Activated naive CD8-positive, alpha-beta T cell treated with anti-CD3 and anti-CD28 coated beads, Interleukin-2, amount 10 ng/mL, durations not matched to agents 7 days and 5 days (primary cell): ENCODE measurements around the gene ABCB10. TPM values are rescaled to one million over a fixed set of nuclear protein-coding genes. Genes with fewer than 3 reads are reported as not detected.

Experiments
- ATAC-seq: fragments of 150-1000 bp; cut with Tn5 transposase; one replicate; pipeline ENCODE4 v1.10.0; 2021; ENCODE audit warnings: low read depth, moderate library complexity
- POLR2A ChIA-PET: fragments of 350-600 bp; sonication (Branson Sonifier 250); formaldehyde crosslinking; loops from one replicate; lab custom pipeline; 2021; ENCODE audit warnings: antibody characterized with exemption; lab: Charles Lee
- DNase-seq: peaks from one replicate; pipeline ENCODE4 v3.0.0; 2021
- H3K27ac Mint-ChIP-seq: one replicate; pipeline ENCODE4 v1.8.0; 2022; ENCODE audit warnings: mild to moderate bottlenecking, mixed read lengths
- H3K27me3 Mint-ChIP-seq: one replicate; pipeline ENCODE4 v1.8.0; 2022; ENCODE audit warnings: mild to moderate bottlenecking, moderate library complexity, mixed read lengths
- H3K36me3 Mint-ChIP-seq: one replicate; pipeline ENCODE4 v1.8.0; 2021; ENCODE audit warnings: mild to moderate bottlenecking, mixed read lengths
- H3K4me1 Mint-ChIP-seq: one replicate; pipeline ENCODE4 v1.8.0; 2021; ENCODE audit warnings: mixed read lengths
- H3K4me3 Mint-ChIP-seq: one replicate; pipeline ENCODE4 v1.8.0; 2022; ENCODE audit warnings: mild to moderate bottlenecking, moderate library complexity, mixed read lengths
- H3K9me3 Mint-ChIP-seq: one replicate; pipeline ENCODE4 v1.8.0; 2021; ENCODE audit warnings: mixed read lengths
- total RNA-seq, 2 experiments: library from RNA; stranded (reverse); gene quantifications; one replicate each; pipeline ENCODE4 v1.2.3, GENCODE V29; 2021

The ABCB10 gene
- total RNA-seq, 2 experiments from 2014 or later, result 26.5 to 29.8 TPM

DNA sequence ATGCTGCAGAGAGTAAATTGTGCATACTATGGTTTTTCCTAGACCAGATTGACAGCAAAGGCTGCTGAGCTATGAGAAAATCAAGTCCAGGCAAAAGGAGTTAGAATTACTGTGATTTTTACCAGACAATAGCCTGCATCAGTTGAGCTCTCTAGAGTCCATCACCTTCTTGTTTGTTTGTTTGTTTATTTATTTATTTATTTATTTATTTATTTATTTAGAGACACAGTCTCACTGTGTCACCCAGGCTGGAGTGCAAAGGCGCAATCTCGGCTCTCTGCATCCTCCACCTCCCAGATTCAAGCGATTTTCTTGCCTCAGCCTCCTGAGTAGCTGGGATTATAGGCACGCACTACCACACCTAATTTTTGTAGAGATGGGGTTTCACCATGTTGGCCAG, 24.2 kb upstream of the ABCB10 start:
- Mint-ChIP-seq H3K27ac (no peak overlapping the region), H3K4me3 (no peak overlapping the region), H3K4me1 (peaks cover 3% of the 10 kb centered on the region), H3K9me3 (no peaks in the 10 kb centered on the region), H3K36me3 (no peaks in the 10 kb centered on the region), H3K27me3 (peaks cover 15% of the 10 kb centered on the region)
- POLR2A ChIA-PET, result no interaction called here
- no peak for ATAC-seq
- DNase-seq, result no peak

DNA sequence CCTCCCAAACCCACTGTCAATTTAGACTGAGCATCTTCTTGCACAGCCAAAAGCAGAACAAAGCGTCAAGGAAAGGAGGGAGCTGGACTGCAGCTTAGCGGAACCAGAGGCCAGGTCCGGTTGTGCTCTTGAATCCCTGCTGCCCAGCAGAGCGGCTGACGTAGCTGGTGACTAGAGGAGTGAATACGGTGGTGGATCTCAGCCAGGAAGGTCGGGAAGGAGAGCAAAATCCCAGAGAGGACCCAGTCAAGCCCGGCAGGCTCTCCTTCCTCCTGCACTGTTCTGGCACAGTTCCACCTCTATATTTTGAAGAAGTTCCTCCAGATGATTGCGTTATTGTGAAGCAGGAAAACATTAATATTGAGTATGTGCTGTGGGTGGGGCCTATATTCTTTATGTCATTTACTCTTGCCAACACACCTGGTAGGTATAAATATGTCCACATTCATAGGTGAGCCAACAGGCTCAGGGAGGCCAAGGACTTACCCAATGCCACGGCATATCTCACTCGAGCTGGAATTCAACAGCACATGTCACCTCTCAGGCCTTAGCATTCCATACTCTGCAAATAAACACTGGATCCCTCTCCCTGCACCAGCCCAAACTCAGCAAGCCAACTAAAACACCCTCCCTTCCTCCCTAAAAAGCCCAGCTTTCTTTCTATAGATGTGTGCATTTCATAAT, 23.6 kb upstream of the ABCB10 start:
- POLR2A ChIA-PET, result no interaction called here

DNA sequence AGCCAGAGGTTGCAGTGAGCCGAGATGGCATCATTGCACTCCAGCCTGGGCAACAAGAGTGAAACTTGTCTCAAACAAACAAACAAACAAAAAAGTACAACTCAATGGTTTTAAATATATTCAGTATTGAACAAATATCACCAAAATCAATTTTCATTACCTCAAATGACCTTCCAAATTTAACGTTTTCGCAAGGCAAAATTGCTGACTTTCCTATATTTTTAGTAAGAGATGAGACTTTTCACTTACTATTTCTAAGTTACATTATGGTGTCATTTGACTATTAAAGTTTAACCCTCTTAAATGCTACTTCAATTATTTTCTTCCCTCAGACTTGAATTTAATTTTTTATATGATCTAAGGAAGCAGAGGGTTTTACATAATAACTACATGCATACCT, 23.0 kb upstream of the ABCB10 start:
- ATAC-seq, result no peak
- no peaks in the 10 kb centered on the region for H3K36me3 Mint-ChIP-seq
- no peak overlapping the region for H3K27ac Mint-ChIP-seq

More for the DNA sequence above, 23.6 kb upstream of the ABCB10 start:
- Mint-ChIP-seq H3K27me3 (peaks cover 15% of the 10 kb centered on the region), H3K36me3 (no peaks in the 10 kb centered on the region), H3K9me3 (no peaks in the 10 kb centered on the region), H3K27ac (no peak overlapping the region), H3K4me1 (peaks cover 3% of the 10 kb centered on the region), H3K4me3 (no peak overlapping the region)
- DNase-seq, result no peak
- no peak for ATAC-seq

DNA sequence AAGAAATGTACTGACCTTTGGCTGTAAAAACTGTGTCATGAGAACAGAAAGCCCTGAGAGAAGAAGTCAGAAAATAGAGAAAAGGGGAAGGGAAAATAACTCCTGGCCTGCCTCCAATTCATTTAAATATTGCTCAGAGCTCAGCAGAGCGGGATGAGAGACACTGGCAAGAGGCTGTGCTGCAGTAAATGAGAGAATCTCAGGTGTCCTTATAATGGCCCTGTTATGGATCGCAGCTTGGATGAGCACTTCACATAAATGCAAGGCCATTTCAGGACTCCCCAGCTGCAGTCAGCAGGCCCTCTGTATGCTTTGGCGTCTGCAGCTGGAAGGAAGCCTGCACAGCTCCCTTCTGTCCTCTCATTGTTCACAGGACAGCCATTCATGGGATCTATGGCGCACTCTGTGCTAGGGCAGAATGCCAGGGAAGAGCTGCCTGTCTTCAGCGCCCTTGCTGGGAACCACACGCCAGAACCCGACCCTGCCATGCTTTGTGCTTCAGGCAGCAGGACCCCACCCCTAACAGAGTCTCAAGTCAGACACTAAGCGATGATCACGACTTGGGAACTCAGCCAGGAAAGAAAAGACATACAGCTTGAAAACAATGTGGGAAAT, 20.7 kb upstream of the ABCB10 start:
- Mint-ChIP-seq H3K36me3 (no peaks in the 10 kb centered on the region), H3K4me3 (no peak overlapping the region), H3K27ac (no peak overlapping the region), H3K27me3 (peaks cover 15% of the 10 kb centered on the region), H3K4me1 (peaks cover 3% of the 10 kb centered on the region), H3K9me3 (no peaks in the 10 kb centered on the region)
- DNase-seq, result no peak
- ATAC-seq, result no peak
- POLR2A ChIA-PET, result no interaction called here

More for the DNA sequence above, 23.0 kb upstream of the ABCB10 start:
- H3K27me3 Mint-ChIP-seq, result peaks cover 15% of the 10 kb centered on the region
- POLR2A ChIA-PET, result no interaction called here
- H3K4me1 Mint-ChIP-seq, result peaks cover 3% of the 10 kb centered on the region
- H3K9me3 Mint-ChIP-seq, result no peaks in the 10 kb centered on the region
- DNase-seq, result no peak
- no peak overlapping the region for H3K4me3 Mint-ChIP-seq

DNA sequence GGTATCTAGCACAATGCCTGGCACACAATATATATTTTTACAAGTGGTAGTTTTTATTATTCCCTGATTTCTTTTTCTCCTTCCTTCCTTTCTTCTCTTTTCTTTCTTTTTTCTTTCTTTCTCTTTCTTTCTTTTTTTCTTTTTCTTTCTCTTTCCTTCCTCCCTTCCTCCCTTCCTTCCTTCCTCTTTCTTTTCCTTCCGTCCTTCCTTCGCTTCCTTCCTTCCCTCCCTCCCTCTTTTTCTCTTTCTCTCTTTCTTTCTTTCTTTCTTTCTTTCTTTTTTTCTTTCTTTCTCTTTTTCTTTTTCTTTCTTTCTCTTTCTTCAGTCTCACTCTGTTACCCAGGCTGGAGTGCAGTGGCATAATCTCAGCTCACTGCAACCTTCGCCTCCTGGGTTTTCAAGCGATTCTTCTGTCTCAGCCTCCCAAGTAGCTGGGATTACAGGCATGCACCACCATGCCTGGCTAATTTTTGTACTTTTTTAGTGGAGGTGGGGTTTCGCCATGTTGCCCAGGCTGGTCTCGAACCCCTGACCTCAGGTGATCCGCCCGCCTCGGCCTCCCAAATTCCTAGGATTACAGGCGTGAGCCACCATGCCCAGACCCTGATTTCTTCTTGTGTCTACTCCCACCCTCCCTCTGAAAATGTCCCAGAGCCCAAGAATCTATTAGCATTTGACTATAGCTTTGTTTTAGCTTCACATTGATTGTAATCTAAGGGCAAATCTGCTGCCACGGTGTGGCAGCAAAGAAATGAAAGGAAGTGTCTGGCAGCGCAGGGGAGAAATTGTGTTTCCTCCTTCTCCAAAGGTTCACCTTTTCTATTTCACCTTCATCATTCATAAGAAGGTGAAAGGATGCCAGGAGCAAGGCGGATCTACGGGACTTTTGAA, 19.9 kb upstream of the ABCB10 start:
- H3K27ac Mint-ChIP-seq, result no peak overlapping the region
- H3K36me3 Mint-ChIP-seq, result no peaks in the 10 kb centered on the region
- POLR2A ChIA-PET, result no interaction called here
- DNase-seq (no peak), ATAC-seq (no peak)
- peaks cover 15% of the 10 kb centered on the region for H3K27me3 Mint-ChIP-seq
- no peak overlapping the region for H3K4me3 Mint-ChIP-seq
- H3K9me3 Mint-ChIP-seq, result no peaks in the 10 kb centered on the region
- peaks cover 3% of the 10 kb centered on the region for H3K4me1 Mint-ChIP-seq

DNA sequence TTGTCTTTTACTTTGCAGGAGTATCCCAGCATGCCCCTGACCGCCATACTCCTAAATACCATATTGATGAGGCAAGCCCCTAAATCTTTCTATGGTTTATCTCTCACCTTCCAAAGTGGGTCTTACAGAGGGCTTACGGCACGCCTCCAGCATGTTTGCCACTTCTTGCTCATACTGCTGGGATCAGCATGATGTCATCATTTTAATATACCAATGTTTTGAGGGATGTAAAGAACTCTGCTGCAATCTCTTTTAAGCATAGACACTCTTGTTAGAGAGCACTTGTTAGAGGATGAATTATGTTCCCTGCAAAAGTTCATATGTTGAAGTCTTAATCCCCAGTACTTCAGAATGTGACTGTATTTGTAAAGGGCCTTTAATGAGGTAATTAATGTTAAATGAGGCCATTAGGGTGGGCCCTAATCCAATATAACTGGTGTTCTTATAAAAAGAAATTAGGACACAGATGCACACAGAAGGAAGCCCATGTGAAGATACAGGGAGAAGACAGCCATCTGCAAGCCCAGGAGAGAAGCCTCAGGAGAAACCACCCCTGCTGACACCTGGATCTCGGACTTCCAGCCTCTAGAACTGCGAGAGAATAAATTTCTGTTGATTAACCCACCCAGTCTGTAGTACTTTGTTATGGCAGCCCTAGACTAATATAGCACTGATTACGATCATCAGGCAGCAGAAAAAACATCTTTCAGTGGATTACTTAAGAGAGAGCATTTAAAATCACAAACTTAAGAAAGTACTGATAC, 16.4 kb upstream of the ABCB10 start:
- peaks cover 3% of the 10 kb centered on the region for H3K4me1 Mint-ChIP-seq
- ATAC-seq, result no peak
- POLR2A ChIA-PET, result no interaction called here

DNA sequence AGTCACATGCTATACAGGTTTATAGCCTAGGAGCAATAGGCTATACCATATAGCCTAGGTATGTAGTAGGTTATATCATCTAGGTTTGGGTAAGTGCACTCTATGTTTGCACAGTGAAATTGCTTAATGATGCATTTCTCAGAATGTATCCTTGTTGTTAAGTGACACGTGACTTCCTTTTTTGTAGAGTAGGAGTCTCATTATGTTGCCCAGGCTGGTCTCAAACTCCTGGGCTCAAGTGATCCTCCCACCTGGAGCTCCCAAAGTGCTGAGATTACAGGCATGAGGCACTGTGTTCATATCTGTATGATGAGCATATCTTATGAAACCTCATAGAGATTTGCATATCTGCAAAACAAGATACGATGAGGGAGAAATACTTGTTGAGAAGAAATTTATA, 13.8 kb upstream of the ABCB10 start:
- ATAC-seq (no peak), DNase-seq (no peak)
- Mint-ChIP-seq H3K27ac (no peak overlapping the region), H3K36me3 (no peaks in the 10 kb centered on the region), H3K9me3 (no peaks in the 10 kb centered on the region), H3K4me3 (no peak overlapping the region), H3K4me1 (no peaks in the 10 kb centered on the region), H3K27me3 (no peaks in the 10 kb centered on the region)
- POLR2A ChIA-PET, result no interaction called here

More for the DNA sequence above, 16.4 kb upstream of the ABCB10 start:
- H3K4me3 Mint-ChIP-seq, result no peak overlapping the region
- DNase-seq, result no peak
- no peak overlapping the region for H3K27ac Mint-ChIP-seq
- no peaks in the 10 kb centered on the region for H3K36me3 Mint-ChIP-seq
- peaks cover 12% of the 10 kb centered on the region for H3K27me3 Mint-ChIP-seq
- H3K9me3 Mint-ChIP-seq, result no peaks in the 10 kb centered on the region

DNA sequence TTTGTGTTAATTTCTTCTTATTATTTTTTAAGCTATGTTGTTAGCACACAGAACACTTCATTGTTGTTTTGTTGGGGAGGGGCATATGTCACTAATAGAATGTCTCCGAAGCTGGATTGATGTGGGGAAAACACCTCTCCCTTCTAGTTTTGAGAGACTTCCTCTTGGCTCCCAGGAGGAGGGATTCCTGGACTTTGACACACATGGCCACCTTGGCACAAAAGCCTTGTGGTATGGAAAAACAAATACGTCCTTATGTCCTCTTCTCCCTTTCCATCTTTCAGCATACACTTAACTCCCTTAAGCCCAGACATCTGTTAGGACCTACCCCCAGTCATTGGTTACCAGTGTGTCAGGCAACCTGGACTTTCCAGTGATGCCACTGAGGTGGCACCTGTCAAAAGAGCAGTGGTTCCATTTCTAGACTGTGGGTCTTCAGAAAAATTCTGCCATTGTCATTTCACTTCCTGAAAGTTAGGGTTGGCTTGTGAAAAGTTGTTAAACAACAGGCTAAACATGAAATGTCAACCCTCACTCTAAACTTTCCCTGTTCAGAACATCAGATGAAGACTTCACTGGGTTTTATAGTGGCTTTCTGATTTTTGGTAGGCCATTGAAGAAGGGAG, 12.5 kb upstream of the ABCB10 start:
- no peaks in the 10 kb centered on the region for H3K9me3 Mint-ChIP-seq
- H3K4me3 Mint-ChIP-seq, result no peak overlapping the region
- no peak for DNase-seq
- no peak for ATAC-seq
- POLR2A ChIA-PET, result no interaction called here
- no peak overlapping the region for H3K27ac Mint-ChIP-seq
- no peaks in the 10 kb centered on the region for H3K36me3 Mint-ChIP-seq
- no peaks in the 10 kb centered on the region for H3K27me3 Mint-ChIP-seq
- H3K4me1 Mint-ChIP-seq, result no peaks in the 10 kb centered on the region

DNA sequence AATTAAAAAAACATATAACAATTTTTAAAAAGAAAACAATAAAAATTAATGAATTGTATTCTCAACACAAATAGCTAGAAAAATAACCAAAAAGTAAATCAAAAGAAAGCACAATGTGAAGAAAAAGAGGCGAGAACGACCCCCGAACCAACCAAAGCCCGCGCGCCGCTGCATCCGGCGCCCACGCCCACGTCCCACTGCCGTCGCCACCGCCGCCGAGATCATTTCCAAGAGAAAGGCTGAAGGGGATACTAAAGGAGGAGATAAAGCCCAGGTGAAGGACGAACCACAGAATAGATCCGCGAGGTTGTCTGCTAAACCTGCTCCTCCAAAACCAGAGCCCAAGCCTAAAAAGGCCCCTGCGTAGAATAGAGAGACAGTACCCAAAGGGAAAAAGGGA, 11.8 kb upstream of the ABCB10 start:
- no peaks in the 10 kb centered on the region for H3K4me1 Mint-ChIP-seq
- POLR2A ChIA-PET, result no interaction called here

DNA sequence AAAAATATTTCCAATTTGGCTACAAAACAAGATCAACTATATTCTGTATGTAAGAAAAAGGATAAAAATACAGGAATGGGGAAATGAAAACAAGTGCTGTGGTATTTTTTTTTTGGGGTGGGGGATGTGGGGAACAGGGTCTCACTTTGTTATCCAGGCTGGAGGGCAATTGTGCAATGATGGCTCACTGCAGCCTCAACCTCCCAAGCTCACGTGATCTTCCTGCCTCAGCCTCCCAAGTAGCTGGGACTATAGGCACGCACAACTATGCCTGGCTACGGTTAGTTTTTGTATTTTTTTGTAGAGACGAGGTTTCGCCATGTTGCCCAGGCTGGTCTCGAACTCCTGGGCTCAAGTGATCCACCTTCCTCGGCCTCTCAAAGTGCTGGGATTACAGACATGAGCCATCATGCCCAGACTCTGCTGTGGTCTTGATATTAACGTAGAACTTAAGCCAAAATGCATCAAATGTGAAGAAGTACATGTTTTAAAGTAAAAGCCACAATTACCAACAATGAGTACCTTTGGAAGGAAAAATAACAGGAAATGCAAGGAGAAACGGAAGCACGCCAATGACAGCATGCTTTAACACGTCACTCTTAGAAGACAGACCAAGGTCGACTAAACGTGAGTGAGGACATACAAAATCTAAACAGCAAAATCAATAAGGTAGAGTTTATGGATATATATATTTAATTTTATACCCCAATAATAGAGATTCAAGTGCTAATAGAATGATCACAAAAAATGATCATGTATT, 8.8 kb upstream of the ABCB10 start:
- no peak for ATAC-seq
- Mint-ChIP-seq H3K36me3 (no peaks in the 10 kb centered on the region), H3K9me3 (no peaks in the 10 kb centered on the region), H3K27me3 (no peaks in the 10 kb centered on the region), H3K4me3 (no peak overlapping the region), H3K27ac (no peak overlapping the region), H3K4me1 (no peaks in the 10 kb centered on the region)
- no peak for DNase-seq
- POLR2A ChIA-PET, result no interaction called here

More for the DNA sequence above, 11.8 kb upstream of the ABCB10 start:
- no peaks in the 10 kb centered on the region for H3K9me3 Mint-ChIP-seq
- ATAC-seq (no peak), DNase-seq (no peak)
- H3K27me3 Mint-ChIP-seq, result no peaks in the 10 kb centered on the region
- no peaks in the 10 kb centered on the region for H3K36me3 Mint-ChIP-seq
- H3K4me3 Mint-ChIP-seq, result no peak overlapping the region
- H3K27ac Mint-ChIP-seq, result no peak overlapping the region

DNA sequence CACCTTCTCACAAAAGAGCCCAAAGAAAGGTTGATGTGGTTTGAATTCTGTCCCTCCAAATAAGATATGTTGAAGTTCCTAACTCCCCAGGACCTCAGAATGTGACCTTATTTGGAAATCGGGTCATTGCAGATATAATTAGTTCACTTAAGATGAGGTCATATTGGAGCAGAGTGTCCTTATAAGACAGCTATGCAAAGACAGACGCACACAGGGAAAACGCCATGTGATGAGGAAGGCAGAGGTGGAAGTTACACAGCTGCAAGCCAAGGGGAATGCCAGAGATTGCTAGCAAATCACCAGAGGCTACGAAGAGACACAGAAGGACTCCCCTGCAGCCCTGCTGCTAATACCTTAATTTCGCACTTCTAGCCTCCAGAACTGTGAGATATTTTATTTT, 5.2 kb upstream of the ABCB10 start:
- Mint-ChIP-seq H3K4me1 (peaks cover 6% of the 10 kb centered on the region), H3K4me3 (no peak overlapping the region), H3K27ac (no peak overlapping the region), H3K36me3 (no peaks in the 10 kb centered on the region), H3K9me3 (no peaks in the 10 kb centered on the region), H3K27me3 (no peaks in the 10 kb centered on the region)
- POLR2A ChIA-PET, result no interaction called here
- no peak for ATAC-seq
- no peak for DNase-seq

DNA sequence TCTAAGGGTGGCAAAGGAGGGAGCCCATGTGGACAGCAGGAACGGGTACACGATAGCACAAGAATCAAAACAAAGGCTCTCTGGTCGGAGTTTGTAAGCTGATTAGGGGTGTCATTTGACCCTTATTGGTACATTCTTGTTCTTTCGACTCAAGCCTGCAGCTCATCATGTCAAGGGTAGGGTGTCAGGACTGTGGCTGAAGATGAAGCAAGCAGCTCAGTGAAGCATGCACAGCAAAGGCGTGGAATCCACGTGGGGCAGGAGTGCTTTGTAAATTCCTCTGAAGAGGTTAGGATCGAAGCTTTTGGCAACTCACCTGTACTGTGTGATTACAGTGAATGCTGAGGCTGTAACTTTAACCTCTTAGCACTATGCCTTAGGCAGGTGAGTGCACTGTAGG, 4.7 kb upstream of the ABCB10 start:
- no peak overlapping the region for H3K4me3 Mint-ChIP-seq
- H3K9me3 Mint-ChIP-seq, result no peaks in the 10 kb centered on the region
- ATAC-seq (no peak), DNase-seq (no peak)
- POLR2A ChIA-PET, result interaction anchor here (0.8 kb wide), 1 partner anchor 55 kb away, joined by 3 read pairs; the partner anchor contains the start of gene NUP133
- no peaks in the 10 kb centered on the region for H3K36me3 Mint-ChIP-seq
- no peak overlapping the region for H3K27ac Mint-ChIP-seq
- peaks cover 6% of the 10 kb centered on the region for H3K4me1 Mint-ChIP-seq
- no peaks in the 10 kb centered on the region for H3K27me3 Mint-ChIP-seq
